ENCODE data around the gene SPG11.

GRCh38 chr15:44537735-44538240 is 125.7 kb downstream of the SPG11 start:
- no peak for TF ChIP-seq CTCF (IDR thresholded peaks at IDR 0.05)
- no peak for TF ChIP-seq POLR2A (IDR thresholded peaks at IDR 0.05)
